ELF-1 (cell line): ENCODE results near the gene PTMS.
"Not testable (repeated sequence)": the region's sequence is repeated elsewhere in the genome, so short reads cannot be mapped to it uniquely, and the experiment has no call there.

Experiments
- DNase-seq: peaks from one replicate; pipeline ENCODE4 v3.0.0-alpha.2; 2016; ENCODE audit warnings: low read depth, low spot score

The PTMS gene, protein sequence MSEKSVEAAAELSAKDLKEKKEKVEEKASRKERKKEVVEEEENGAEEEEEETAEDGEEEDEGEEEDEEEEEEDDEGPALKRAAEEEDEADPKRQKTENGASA

DNA sequence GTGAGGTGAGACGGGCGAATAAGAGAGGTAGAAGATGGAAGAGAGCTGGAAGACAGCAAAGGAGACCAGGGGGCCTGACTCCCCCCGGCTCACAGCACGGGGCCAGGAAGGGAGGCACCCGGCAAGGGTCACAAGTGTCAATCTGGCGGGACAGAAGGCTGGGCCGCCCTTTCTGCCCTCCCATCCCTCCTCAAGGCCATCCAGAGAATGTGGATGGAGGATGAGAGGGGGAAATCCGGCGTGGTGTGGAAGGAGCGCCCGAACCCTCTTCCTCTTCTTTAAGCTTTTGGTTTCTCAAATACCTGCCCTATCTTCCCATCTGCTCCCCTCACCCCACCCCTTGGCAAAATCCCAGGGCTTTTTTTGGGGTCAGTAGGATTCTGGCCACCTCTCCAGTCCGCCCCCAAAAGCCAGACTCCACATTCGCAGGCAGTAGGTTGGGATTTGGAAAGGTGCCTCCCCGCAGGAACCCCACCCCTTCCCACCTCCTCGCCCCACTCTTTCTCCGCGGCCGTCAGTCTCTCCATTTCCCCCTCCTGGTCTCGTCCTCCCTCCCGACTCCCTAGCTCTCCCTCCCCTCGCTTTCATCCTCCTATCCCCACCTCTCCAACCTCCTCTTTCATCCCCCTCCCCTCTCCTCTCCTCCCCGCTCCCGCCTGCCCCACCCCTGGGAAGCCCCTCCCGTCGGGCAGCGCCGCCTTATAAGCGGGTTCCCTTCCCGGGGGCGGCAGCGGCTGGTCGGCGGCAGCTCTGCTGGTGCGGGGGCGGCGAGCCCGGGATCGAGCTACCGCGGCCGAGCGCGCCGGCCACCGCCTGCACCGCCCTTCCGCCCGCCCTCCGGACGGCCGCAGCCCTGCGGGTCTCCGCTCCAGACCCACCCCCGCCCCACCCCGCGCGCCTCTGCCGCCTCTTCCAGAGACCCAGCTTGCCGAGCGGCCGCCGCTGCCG is at the start of gene PTMS:
Gene PTMS, plus strand, starts transcription at position 730 of the 948 bp plus-strand sequence. CDS start 343 bp downstream, outside the sequence.
- DNase-seq: peak; percentile 83

DNA sequence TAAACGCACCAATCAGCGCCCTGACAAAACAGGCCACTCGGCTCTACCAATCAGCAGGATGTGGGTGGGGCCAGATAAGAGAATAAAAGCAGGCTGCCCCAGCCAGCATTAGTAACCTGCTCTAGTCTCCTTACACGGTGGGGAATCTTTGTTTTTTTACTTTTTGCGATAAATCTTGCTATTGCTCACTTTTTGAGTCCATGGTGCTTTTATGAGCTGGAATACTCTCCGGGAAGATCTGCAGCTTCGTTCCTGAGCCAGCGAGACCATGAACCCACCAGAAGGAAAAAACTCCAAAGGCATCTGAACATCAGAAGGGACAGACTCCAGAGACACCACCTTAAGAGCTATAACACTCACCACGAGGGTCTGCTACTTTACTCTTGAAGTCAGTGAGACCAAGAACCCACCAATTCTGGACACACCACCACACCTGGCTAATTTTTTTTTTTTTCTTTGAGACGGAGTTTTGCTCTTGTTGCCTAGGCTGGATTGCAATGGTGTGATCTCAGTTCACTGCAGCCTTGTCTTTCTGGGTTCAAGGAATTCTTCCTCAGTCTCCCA is 49.2 kb upstream of the PTMS start:
- no peak for DNase-seq

DNA sequence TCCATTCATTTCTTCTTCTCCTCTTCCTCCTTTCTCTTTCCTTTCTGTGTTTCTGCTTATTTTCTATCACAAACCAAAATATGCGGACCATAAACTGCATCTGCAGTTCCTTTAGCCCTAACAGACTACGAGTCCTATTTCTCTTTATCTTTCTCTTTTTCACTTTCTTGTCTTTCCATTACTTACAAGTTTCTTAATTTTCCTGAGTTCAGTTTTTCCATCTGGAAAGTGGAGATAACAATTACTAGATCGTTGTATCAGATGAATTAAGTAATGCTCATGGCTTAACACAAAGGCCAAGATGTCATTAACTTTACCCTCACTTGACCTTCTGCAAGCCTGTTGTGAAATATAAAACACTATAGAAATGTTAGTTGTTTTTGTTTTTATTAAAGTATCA is 43.3 kb upstream of the PTMS start:
- DNase-seq: no peak

DNA sequence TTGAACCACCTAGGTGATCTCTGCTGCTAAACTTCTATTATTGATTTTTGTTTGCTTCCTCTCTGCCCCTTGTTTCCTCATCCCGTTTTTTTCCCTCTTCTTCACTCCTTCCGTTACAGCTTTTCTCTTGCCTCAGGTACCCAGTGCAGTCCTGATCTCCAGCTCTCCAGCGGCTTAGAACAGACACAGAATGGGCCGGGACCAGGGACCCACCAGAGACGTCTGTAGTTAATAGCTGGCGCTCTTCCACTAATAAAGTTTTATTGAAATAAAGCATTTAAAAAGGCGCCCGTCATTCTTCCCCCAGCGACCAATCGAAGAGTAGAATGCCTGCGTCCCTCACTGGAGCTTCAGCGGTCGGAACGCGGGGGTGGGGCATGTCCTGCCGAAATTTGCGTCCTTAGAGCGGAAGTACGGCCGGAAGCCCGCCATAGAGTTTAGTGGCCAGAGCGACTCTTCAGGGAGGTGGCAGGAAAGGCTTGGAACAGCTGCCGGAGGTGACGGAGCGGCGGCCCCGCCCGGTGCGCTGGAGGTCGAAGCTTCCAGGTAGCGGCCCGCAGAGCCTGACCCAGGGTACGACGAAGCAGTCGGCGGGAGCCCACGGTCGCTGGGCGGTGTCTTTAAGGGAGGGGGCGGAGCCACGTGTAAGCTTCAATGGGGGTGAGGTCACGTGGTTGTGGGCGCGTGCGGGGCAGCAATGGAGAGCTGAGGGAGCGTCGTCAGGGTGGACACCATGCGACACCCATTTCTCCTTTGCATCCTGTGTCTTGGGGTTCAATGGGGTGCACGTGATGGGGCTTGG is 42.4 kb upstream of the PTMS start, which contains the start of gene COPS7A:
Gene COPS7A, plus strand, starts transcription at position 440 of the 802 bp plus-strand sequence. CDS start 611 bp downstream, outside the sequence.
- DNase-seq: peak; percentile 99

DNA sequence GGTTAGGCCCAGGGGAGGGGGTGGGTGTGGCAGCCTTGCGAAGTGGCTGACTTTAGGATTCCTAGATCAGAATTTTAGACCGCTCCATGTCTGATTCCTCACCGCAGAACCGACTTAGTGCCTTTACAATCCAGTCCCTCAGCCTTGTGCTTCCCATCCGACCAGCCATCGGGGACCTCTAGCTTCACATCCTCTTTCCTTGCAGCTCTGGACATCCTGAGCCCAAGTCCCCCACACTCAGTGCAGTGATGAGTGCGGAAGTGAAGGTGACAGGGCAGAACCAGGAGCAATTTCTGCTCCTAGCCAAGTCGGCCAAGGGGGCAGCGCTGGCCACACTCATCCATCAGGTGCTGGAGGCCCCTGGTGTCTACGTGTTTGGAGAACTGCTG is 41.8 kb upstream of the PTMS start:
- DNase-seq: peak; percentile 37

DNA sequence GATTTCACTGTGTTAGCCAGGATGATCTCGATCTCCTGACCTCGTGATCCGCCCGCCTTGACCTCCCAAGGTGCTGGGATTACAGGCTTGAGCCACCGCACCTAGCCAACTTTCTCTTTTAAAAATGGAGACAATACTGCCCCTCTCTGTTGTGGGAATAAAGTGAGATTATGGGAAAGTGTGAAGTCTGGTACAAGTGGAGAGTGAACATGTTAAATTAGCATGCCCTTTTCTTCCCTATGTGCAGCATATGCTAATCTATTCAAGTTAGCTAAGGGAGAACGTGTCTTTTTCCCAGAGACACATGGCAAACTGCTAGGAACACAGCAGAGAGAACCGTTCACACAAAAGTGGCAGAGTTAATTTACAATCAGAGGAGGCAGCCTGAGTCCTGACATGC is 40.8 kb upstream of the PTMS start:
- DNase-seq: no peak

DNA sequence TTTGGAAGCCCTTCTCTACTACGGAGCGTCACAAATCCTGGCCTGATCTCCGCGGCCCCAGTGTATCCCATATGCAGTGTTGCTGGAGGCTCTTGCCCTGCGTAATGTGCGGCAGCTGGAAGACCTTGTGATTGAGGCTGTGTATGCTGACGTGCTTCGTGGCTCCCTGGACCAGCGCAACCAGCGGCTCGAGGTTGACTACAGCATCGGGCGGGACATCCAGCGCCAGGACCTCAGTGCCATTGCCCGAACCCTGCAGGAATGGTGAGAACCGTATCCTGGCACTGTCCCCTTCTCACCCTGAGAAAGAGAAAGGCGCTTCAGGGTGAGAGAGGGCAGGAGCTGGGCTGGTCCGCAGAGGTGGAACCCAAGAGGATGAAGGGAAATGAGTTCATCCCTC is 37.0 kb upstream of the PTMS start:
- no peak for DNase-seq

DNA sequence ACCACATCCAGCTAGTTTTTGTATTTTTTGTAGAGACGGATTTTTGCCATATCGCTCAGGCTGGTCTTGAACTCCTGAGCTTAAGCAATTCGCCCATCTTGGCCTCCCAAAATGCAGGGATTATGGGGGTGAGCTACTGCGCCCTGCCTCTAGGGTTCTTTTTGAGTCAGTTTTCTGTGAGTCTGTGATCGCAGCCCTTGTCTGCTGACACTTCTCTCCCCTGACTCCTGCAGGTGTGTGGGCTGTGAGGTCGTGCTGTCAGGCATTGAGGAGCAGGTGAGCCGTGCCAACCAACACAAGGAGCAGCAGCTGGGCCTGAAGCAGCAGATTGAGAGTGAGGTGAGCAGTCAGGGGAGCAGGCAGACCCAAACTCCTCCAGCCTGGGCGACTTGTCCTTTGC is 36.0 kb upstream of the PTMS start:
- no peak for DNase-seq

DNA sequence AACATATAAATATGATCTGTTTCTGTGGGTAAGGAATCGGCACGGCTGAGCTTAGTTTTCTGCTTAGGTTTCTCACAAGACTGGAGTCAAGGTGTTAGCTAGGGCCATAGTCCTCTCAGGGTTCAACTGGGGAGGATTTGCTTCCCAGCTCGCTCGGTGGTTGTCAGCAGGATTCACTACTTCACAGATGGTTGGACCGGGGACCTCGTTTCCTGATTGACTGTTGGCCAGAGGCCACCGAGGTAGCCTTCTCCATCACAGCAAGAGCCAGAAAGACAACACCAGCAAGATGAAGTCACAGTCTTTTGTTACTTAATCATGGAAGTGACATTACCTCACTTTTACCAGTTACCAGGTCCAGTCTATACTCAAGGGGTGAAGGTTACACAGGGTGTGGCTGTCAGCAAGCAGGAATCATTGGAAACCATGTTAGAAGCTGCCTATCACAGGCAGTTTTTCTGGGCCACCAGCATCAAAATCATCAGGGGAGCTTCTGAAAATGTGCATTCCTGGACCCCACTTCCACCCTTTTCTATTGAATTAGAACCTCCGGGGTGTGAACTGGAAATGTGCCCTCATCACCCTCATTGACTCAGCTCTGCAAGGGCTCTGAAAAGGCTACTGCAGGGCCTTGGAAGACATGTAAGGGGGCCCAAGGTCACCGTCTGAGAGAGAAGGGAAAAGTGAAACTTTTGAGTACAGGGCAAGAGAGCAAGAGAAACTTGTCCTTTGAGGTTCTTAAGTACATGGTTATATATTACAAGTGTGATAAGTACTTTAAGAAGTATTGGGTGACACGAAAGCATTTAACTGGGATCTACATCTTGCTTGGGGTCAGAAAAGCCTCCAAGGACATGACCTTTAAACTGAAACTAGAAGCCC is 31.4 kb upstream of the PTMS start:
- DNase-seq: no peak

DNA sequence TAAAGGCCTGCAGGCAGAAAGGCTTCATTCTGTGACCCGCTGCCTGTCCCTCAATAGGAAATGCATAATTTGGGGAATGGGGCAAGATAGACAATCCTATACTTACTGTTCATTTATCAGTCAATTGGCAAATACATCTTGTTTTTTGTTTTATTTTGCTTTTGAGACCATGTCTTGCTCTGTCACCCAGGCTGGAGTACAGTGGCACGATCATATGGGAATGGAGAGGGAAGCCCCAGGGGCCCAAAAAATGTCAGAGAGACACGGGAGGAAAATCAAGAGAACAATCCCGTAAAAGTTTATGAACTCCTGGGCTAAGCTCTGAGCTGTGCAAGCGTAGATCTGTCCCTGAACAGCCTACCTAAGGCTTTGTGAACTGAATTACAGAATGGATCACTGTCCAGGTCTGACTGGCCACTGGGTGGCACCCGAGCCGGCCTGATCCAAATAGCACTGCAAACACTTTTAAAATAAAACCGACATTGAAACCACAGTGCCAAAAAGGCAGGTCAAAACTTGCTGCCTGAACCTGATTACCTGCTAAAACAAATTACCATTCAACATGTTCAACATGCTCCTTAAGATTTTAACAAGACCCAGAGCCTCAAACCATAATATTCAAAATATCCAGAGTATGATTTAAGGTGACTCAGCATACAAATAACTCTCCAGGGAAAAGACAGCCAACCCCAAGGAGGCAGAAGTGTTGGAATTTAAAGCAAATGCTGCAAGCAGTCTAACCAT is 30.5 kb upstream of the PTMS start:
- DNase-seq: peak; percentile 70

DNA sequence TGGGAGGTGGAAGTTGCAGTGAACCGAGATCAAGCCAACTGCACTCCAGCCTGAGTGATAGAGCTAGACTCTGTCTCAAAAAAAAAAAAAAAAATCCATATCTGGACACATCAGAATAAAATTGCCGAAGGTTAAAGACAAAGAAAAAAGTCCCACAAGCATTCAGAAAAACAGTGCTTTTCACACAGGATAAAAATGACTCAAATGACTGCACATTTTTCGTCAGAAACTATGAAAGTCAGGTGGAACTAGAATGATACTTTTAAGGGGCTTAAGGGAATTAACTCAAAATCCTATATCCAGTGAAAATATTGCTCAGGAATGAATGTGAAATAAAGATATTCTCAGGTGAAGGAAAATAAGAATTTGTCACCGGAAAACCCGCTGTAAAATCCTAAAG is 29.4 kb upstream of the PTMS start:
- no peak for DNase-seq

DNA sequence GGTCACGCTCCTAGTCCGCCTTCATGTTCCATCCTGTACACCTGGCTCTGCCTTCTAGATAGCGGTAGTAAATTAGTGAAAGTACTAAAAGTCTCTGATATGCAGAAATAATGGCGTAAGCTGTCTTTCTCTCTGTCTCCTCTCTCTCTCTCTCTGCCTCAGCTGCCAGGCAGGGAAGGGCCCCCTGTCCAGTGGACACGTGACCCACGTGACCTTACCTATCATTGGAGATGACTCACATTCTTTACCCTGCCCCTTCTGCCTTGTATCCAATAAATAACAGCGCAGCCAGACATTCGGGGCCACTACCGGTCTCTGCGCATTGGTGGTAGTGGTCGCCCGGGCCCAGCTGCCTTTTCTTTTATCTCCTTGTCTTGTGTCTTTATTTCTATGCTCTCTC is 24.1 kb upstream of the PTMS start:
- DNase-seq: not testable (repeated sequence)

DNA sequence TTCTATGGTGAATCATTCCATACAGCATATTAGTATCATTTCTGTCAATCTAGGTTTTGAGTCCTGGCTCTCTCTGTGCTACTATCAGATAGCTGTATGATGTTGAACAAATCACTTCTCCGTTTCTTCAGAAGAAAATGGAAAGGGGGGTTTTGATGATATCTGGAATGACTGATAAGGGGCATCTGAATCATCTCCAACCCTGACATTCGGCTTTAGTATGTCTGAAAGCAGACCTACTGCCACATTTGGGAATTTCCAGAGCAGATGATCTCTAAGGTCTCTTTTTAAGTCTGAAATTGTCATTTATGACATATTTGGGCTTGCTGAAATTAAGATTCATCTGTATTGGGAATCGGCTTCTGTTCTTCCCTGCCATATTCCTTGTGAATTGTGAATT is 23.3 kb upstream of the PTMS start:
- DNase-seq: no peak

DNA sequence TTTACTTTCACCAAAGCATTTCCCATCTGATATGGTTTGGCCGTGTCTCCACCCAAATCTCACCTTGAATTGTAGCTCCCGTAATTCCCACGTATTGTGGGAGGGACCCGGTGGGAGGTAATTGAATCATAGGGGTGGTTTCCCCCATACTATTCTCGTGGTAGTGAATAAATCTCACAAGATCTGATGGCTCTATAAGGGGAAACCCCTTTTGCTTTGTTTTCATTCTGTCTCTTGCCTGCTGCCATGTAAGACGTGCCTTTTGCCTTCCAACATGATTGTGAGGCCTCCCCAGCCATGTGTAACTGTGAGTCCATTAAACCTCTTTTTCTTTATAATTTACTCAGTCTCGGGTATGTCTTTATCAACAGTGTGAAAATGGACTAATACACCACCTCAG is 22.9 kb upstream of the PTMS start:
- DNase-seq: not testable (repeated sequence)

DNA sequence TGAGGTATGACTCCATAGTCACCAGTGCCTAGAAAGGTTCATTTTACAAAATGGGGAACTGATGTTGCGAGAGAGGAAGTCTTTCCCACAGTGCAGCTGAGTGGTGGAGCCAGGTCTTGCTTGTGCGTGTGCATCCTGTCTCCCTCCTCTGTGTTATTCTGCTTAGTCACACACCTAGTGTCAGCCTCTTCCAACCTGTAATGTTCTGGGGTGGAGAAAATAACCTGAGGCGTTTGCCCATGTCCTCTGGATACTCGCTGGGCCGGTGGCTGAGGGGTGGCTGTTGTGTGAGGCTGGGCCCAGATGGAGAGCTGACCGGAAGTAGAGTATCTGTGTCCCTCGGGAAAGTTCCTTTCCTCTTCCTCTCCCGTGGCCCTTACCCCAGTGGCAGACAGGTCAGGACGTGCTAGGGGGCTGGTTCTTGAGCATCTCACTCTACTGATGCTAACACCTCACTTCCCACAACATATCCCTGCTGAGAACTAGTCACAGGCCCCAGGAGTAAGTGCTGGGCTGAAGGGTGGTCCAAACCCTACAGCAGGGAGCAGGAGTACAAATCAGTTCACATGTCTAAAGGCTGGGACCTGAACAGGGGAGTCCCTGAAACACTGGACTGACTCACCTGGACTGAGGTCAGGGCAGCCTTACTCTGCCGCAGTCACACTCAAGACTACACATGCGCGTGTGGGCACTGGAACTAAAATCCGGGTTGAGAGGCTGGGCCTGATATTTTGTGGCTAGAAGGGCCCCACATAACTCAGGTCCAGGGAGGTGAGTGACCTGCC is 20.2 kb upstream of the PTMS start:
- DNase-seq: no peak

DNA sequence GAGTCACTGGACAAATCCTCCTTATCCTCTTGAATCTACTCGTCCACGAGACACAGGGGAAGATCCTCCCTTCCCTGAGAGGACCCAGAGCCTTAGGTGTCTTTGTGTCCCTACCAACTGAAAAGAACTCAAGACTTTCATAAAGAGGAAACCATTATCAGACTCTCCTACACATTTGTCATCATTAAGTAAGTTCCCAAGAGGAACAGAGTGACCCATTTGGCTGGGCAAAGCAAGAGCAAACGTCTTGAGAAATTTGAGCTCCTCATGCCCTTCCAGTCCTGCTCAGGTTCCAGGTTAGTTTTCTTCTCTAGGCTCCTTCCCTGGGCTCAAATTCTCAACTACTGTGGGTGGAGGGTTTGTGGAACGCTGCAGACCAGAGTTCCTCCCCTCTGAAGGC is 18.9 kb upstream of the PTMS start:
- no peak for DNase-seq

DNA sequence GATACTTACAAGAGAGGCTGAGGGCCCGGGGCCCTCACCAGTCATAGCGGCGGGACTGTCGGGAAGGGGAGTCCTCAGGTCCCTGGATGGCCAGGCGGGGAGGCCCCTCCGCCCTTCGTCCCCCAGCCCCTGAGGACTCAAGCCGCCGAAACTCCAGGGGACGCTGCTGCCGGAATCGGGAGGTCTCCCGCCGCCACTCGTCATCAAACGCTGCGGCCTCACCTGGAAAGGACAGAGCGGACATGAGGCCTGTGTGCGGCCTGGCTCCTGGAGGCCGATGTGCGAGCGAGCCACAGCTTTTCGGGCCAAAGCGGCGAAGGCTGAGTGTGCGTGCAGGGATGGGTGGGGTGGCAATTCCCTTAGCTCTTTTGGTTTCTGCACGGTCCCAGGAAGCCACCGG is 17.4 kb upstream of the PTMS start:
- no peak for DNase-seq

DNA sequence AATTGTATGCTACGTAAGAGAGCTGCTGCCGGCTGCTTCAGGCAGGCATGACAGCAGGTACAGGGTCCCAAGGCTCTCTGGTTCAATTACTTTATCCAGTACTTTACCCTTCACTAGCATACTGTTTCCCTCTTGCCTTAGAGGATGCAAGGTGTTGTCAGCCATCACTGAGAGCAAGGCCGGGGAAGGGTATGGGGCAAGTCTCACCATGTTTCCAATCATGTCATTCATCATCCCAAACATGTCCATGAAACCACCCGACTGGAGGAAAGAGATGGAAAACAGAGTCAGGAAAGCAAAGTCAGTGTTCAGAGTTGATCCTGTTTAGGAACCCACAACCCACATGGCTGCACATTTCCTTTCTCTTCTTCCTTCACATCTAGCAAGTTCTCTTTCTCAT is 15.7 kb upstream of the PTMS start:
- no peak for DNase-seq

DNA sequence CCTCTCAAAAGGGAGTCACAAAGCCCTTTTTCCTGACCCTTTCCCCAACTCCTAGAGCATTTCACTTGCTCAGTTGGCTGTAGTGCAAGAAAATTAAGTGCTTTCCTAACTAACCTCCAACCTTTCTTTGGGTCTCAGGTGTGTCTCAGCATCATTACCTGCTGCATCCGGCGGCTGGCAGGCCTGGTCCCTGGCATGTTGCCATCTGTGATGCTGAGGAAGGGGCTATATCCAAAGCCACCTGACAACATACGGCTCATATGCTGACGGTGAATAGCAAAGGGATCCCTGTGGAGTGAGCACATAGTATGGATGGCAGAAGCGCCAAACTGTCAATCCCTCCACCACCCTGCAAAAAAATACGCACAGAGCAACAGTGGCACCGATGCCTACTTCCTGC is 14.4 kb upstream of the PTMS start:
- no peak for DNase-seq
